ENCODE measurements around the gene SLC22A31.
"Not testable (repeated sequence)": the region's sequence is repeated elsewhere in the genome, so short reads cannot be mapped to it uniquely, and the experiment has no call there.

The SLC22A31 gene

DNA sequence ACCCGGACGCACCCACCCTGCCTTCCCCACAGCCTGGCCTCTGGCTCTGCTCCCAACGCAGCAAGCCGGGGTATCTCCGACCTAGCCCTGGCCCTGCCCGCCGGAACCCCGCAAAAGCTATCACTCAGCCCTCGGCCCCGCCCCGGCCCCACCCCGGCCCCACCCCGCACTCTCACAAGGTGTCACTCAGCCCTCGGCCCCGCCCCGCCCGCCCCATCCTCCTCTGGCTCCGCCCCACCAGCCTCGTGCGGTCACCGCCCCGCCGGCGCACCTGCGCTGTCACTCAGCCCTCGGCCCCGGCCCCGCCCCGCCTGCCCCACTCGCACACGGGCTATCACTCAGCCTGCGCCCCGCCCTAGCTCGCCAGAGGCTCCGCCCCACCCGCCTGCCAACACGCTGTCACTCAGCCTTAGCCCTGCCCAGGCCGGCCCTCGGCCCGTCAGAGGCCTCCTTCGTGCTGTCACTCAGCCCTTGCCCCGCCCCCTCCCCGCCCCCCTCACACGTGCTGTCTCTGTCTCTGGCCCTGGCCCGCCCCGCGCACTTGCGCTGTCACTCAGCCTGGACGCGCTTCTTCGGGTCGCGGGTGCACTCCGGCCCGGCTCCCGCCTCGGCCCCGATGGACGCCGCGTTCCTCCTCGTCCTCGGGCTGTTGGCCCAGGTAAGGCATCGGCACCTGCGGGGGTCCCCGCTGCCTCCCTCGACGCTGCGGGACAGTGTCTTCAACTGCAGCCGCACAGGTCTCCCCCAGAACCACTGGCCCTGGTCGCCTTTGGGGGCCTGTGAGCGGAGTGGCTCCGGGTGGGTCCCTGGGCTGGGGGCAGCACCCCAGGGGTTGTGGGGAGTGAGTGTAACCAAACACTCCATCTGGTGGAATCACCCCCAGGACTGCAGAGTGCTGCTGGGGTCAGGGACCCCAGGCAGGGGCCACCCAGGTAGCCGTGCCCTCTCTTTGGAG, 28.8 kb downstream of the SLC22A31 start, which contains the start of gene CDH15:
Gene CDH15 (plus strand): TSS at position 533 of the 955 bp plus-strand sequence. CDS start 84 bp downstream, at position 617.
- TF ChIP-seq, protein P1, sequence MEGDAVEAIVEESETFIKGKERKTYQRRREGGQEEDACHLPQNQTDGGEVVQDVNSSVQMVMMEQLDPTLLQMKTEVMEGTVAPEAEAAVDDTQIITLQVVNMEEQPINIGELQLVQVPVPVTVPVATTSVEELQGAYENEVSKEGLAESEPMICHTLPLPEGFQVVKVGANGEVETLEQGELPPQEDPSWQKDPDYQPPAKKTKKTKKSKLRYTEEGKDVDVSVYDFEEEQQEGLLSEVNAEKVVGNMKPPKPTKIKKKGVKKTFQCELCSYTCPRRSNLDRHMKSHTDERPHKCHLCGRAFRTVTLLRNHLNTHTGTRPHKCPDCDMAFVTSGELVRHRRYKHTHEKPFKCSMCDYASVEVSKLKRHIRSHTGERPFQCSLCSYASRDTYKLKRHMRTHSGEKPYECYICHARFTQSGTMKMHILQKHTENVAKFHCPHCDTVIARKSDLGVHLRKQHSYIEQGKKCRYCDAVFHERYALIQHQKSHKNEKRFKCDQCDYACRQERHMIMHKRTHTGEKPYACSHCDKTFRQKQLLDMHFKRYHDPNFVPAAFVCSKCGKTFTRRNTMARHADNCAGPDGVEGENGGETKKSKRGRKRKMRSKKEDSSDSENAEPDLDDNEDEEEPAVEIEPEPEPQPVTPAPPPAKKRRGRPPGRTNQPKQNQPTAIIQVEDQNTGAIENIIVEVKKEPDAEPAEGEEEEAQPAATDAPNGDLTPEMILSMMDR (conservative IDR thresholded peaks at IDR 0.05; ENCODE audit: low read length), result no peak
- peak; percentile 78 for DNase-seq (ENCODE audit: low read depth)
- no peak within 1 kb of the TSS for H3K4me3 ChIP-seq (ENCODE audit: low read length)

DNA sequence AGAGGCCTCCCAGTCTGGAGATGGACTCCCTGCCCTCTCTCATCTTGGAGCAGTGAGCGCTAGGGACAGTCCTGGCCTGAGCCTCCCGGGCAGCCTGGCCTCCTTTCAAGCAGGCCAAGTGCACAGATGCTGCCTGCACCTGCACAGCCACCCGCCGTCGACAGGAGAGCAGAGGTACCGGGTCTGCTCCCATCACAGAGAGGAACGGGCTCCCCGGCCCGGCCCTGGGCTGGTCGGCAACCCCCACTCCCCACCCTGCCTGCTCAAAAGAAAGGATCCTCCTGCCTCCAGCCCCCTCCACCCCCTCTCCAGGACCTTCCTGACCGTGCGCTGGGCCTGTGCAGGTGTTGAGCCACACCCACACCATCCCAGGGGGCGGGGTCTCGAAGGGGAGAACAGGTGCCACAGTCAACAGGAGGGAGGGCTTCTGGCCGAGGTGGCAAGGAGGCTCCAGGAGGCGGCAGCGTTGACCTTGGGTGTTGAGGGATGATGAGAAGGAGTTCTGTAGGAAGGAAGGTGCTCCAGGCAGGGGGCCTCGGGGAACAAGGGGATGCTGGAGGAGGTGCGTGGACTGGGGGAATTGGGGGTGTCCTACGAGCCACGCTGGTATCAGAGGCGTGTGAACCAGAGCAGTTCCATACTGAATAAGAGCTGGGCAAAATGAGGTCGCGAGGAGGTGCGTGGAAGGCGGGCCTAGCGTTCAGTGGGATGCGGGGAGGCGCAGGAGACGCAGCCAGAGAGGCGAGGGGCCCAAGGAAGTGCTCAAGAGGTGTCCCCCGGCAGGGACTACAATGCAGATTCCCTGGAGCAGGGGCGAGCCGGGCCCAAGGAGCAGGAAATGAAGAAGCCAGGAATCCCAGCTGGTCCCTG, 29.8 kb downstream of the SLC22A31 start:
- TF ChIP-seq, protein P1 (conservative IDR thresholded peaks at IDR 0.05; ENCODE audit: low read length), result no peak
- no peak overlapping the region for H3K4me3 ChIP-seq (ENCODE audit: low read length)
- DNase-seq (ENCODE audit: low read depth), result no peak

DNA sequence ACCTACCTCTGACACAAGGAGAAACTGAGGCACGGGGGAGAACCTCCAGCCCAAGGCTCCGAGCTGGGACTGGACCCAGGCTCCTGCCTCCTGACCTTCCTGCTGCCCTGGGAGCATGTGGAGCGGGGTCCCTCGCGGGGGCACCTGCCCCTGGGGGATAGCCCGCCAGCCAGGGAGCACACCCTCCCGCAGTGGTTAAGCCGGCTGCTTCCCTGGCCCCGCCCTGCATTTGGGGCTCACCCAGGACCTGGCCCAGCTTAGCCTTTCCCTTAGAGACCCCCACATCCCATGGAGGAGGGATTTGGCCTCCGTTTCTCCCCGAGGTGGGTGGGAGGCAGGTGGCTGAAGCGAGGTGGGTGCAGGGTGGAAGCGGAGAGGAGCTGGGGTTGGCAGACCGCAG, 30.6 kb downstream of the SLC22A31 start:
- no peak overlapping the region for H3K4me3 ChIP-seq (ENCODE audit: low read length)
- TF ChIP-seq, protein P1 (conservative IDR thresholded peaks at IDR 0.05; ENCODE audit: low read length), result no peak
- no peak for DNase-seq (ENCODE audit: low read depth)

DNA sequence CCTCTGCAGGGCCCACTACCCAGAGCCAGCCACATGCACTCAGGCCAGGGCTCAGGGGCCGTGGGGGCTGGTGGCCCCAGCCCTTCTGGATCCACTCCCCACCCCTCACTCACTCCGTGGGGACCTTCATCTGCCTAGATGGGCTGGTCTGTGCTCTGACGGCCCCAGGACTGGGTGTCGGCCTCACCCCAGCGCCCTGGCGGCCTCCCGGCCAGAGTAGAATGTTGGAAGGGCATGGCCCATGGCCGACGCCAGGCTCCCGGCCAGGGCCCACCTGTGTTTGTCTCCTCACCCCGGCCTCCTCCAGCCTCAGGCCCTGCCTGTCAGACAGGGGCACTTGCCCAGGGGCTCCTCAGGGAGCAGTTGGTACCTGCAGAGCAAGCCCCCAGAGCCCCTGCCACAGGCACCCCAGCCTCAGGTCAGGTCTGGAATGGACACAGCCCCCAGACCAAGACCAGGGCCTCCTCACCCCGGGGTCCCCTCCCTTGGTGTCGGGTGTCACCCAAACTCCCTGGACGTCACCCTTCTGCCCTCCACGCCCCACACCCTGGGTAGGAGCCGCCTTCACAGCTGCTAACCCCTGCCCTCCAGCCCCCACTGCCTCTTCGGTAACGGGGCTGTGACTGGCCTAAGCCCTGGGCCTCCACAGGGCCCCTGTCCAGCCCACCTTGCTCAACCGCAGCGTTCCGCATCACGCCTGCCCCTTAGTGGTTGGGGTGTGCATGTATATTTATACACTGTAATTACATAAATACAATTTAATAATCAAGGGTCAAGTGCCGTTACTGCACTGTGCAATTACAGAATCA, 31.8 kb downstream of the SLC22A31 start:
- no peak for DNase-seq (ENCODE audit: low read depth)
- TF ChIP-seq, protein P1 (conservative IDR thresholded peaks at IDR 0.05; ENCODE audit: low read length), result no peak
- H3K4me3 ChIP-seq (ENCODE audit: low read length), result no peak overlapping the region

DNA sequence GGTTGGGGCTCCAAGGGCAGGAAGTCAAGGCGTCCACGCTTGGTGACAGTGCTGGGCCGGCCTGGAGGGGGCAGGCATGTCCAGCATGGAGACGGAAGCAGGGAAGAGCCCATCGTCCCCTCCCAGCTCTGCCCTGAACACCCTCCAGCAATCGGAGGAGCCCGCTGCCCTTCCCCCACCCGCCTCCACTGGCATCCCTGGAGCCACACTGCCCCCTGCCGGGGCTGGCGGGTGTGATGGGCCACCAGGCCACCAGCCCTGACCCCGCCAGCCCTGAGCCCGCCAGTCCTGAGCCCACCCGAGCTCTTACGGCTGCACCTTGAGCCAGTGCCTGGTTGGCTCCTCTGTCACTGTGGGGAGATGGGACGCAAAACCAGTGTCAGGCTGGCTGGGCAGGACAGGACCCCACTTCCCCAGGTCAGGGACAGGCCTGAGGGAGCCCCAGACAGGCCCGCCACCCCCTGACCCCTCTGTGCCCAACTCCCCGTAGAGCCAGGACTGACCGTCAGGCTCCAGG, 32.9 kb downstream of the SLC22A31 start:
- TF ChIP-seq, protein P1 (conservative IDR thresholded peaks at IDR 0.05; ENCODE audit: low read length), result peak; percentile 69
- peak; percentile 68 for DNase-seq (ENCODE audit: low read depth)
- no peak overlapping the region for H3K4me3 ChIP-seq (ENCODE audit: low read length)

DNA sequence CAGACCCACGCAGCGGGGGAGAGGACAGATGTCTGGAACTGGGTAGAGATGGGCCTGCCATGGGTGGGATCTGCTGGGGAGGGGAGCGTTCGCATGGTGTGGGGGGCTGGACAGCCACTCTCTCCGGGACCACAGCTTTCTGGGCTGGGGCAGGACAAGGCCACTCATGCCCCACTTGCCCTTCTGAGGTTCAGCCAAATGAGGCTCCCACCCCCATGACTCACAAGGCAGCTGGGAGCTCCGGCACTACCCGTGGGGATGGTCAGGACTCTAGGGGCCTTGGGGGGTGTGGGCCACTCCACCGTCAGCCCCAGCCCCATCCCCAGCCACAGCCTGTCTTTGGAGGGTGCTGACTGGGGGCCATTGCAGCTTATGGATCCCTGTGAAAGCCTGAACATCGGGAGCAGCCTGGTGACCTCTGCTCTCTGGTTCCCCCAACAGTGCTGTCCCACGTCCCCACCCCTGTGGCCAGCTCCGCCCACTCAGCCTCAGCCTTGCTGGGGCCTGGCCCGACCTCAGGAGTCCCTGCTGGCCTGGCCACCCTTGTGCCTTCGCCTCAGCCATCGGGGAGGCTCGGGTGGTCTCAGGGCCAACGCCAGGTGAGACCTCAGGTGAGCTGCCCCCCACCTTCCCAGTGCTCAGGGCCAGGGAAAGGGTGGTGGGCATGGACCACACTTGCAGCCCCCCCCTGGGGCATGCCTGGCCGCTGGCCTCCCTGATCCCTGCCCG, 33.5 kb downstream of the SLC22A31 start:
- TF ChIP-seq, protein P1 (conservative IDR thresholded peaks at IDR 0.05; ENCODE audit: low read length), result no peak
- no peak overlapping the region for H3K4me3 ChIP-seq (ENCODE audit: low read length)
- DNase-seq (ENCODE audit: low read depth), result no peak

DNA sequence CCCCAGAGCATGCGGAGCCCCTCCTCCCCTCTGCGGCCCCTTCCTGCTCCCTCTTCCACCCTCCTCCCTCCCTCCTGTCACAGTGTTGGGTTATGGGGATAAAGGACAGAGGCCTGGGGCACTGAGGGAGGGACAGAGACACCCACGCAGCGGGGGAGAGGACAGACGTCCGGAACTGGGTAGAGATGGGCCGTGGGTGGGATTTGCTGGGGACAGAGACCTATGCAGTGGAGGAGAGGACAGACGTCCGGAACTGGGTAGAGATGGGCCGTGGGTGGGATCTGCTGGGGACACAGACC, 34.7 kb downstream of the SLC22A31 start:
- not testable (repeated sequence) for DNase-seq (ENCODE audit: low read depth); H3K4me3 ChIP-seq (ENCODE audit: low read length)

Data from AG10803 (cell line).